Activated naive CD4-positive, alpha-beta T cell treated with Interleukin-2 at 50 U/mL for 16 hours (primary cell): Measurements from ENCODE around the gene ANTXR1.

Source experiments
- DNase-seq: peaks from one replicate; pipeline ENCODE4 v3.0.0-alpha.2; 2020

ANTXR1 gene

DNA sequence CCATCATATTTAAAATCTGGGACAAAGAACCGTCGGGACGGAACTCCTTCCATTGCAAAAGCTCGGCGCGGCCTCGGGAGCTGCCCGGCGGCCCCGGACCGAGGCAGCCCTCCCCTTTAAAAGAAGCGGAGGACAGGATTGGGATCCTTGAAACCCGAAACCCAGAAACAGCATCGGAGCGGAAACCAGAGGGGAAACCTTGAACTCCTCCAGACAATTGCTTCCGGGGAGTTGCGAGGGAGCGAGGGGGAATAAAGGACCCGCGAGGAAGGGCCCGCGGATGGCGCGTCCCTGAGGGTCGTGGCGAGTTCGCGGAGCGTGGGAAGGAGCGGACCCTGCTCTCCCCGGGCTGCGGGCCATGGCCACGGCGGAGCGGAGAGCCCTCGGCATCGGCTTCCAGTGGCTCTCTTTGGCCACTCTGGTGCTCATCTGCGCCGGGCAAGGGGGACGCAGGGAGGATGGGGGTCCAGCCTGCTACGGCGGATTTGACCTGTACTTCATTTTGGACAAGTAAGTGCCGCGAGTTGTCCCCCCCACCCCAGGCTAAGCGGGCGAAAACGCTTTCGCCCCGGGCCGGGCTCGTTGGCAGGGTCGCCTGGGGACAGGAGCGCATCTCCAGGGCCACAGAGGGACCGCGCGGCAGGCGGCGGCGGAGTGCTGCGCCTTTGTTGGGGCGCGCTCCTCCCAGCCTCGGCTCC is at the start of gene ANTXR1:
ANTXR1 (plus strand) TSS at position 38 of the 698 bp plus-strand sequence; CDS start at position 359, 321 bp downstream.
- DNase-seq: peak; percentile 9

DNA sequence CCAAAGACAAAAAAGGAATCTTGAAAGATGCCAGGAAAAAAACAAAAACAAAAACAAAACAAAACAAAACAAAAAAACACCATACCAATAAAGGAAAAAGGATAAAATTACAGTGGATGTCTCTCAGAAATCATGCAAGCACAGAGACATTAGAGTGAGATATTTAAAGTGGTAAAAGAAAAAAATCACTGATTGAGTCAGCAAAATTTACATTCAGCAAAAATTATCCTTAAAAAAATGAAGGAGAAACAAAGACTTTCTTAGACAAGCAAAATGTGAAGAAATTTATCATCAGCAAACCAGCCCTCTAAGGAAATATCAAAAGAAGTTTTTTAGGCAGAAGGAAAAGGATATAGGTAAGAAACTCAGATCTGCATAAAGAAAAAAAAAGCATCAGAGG is 48.7 kb upstream of the ANTXR1 start:
- no peak for DNase-seq

DNA sequence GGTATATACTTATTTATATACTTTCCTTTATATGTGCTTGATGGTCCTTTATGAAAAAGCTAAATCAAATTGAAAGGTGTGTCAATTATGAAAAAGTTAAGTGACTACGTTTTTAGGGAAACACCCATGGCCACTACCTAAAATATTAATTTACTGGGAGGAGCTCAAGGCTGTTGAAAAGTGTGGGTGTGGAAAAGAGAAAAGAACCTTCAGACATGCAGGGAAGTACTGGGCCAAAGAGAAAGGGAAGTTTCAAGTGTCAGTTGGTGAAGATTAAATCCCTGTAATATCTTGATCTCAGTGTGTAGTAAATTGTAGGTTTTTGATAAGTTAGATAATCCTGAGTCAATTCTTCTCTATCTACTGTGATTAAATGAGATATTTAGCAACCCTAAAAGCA is 44.8 kb upstream of the ANTXR1 start:
- no peak for DNase-seq

DNA sequence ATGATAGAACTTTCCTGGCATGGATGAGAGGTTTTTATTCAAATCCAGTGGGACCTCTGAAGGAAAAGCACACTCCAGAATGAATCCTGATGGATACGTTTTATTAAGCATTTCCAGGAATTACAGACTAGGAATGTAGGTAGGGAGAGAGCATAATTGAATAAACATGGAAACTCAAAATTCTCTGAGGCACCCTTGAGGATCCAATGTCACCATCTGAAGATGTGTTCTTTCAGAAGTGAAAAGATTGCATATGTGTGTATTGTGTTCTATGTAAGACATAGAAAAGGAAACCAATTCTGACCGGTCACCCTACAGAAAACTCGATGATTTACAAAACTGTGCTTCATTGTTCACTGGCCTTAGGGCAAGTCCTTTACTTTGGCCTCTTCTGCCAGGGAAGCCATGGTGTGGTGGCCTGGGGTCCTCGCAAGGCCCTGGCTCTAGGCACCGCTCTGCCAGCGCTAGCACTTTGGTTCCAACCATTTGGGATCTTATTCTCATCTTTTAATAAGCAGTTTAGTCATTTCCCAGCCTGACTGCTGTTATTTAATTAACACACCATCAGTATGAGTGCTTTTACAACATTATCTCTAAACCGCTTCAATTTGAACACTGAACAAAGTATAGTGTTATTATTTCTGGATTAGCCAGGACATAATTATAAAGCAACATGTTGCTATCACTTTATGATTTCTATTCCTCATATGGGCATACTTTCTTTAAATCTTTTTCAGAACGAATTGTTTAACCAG is 43.1 kb upstream of the ANTXR1 start:
- no peak for DNase-seq

DNA sequence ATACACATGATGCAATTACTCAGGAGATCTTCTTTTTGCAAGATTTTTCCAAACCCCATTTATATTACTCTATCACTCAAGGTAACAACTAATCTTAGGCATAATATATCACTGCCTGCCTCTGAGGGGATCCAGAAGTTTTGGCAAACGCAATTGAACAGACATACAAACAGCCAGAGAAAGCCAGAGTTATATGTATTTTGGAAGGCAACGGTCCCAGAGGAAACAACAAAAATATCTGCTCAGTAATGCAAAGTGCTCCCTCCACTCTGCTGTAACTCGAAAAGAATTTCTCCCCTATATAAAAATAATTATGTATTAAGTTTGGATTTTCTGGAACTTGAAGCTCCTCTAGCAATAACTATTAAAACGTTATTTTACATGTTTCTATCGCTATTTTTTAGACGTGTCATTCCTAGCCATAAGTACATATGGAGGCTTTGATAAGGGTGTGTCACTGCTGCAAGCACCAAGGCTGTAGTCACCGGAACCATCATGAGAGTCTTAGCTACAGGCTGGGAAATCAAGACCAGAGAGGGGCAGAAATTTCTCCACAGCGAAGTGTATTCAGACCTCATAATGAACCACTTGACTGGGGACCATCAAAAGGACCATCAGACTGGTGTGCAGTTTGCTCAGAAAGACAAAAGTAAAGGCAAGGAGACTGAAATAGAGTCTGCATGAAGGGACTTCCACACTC is 42.3 kb upstream of the ANTXR1 start:
- DNase-seq: no peak

DNA sequence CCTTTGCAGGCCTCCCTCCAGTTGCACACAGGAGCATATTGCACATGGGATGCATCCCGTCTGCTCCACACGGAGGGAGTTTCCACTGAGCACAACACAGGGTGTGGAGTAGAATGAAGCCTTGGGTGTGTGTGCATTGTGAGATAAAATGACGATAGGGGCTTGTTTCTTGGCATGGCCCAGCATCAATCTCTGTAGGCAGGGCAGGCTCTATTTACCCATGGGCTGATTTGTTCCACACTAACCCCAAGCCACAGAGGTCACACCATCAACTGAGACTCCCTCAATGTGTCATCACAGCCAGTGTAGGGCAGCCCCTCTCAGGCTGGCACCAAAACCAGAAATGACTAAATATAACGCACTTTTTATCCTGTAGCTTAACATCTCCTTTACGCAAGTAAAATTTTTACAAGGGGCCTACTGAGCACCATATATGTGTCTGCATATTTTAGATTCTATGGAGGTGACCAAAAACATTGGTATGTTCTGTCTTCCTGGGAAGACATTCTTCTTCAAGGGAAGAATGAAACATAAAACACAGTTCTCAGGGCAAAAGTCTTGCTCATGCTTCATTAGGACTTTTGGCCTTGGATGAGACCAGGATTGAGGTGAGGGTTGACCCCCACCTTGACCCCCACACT is 41.3 kb upstream of the ANTXR1 start:
- no peak for DNase-seq

DNA sequence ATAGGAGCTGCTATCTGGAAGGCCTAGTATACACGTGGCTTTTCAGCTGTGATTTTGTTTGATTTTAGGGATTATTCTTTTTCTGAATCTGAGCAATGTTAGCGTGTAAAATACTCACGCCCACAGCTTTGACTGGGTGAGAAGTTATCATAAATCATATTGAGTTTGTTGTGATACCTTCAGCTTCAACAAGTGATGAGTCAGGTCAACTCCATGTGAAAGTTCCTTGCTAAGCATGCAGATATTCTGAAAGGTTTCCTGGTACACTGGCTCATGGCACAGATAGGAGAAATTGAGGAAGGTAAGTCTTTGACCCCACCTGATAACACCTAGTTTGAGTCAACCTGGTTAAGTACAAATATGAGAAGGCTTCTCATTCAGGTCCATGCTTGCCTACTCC is 38.7 kb upstream of the ANTXR1 start, which contains the start of gene GKN1:
GKN1 (plus strand) TSS at position 386 of the 400 bp plus-strand sequence. CDS start 42 bp downstream, outside the sequence.
- no peak for DNase-seq

DNA sequence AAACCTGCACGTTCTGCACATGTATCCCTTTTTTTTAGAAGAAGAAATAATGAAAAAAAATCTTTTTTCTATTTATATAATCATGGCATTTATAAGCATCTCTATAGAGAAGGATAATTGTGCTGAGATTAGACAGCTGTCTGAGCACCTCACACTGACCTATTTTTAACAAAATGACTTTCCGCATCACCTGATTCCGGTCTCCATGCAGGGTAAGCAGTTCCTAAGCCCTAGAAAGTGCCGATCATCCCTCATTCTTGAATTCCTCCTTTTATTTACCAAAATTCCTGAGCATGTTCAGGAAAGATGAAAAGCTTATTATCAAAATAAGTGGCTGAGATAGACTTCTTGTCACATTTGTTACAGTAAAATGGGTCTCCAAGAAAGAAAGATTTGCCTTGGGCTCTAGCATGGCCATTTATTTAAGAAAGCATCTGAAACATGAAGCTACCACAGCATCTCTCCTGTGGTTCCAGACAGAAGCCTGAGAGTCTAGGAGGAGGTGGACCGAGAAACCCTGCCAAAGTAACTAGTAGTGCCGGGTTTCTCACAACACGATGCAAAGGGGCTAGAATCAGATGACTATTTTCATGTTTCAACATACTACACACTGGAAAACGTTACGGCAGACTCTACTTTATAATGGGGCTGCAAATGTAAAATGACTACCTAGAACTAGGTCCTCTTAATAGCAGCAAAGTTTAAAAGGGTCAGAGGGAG is 37.9 kb upstream of the ANTXR1 start:
- DNase-seq: no peak

DNA sequence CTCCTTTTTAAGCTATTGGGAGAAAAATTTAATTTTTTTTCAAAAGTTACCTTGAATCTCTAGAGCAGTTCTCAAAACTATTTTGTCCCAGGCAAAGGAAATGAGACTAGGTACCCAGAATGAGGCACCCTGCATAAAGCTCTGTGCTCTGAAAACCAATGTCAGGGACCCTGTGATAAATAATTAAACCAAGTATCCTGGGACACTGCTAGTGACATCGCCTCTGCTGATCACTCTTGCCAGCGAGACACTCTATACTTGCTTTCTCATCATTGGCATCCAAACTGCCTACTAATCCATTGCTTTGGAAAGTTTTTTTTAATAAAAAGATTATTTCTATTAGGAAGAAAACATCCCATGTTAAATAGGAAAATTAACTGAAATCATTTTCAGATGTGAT is 37.1 kb upstream of the ANTXR1 start:
- DNase-seq: no peak

DNA sequence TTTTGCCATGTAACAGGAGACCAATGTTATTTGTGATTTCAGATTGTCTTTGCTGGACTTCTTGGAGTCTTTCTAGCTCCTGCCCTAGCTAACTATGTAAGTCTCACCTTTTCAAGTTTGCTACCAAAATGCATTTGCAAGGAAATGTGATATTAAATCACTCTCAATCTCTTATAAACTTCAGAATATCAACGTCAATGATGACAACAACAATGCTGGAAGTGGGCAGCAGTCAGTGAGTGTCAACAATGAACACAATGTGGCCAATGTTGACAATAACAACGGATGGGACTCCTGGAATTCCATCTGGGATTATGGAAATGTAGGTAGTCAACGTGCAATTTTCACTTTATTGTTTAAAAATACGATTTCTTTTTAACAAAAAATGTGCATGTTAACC is 35.5 kb upstream of the ANTXR1 start:
- DNase-seq: no peak

DNA sequence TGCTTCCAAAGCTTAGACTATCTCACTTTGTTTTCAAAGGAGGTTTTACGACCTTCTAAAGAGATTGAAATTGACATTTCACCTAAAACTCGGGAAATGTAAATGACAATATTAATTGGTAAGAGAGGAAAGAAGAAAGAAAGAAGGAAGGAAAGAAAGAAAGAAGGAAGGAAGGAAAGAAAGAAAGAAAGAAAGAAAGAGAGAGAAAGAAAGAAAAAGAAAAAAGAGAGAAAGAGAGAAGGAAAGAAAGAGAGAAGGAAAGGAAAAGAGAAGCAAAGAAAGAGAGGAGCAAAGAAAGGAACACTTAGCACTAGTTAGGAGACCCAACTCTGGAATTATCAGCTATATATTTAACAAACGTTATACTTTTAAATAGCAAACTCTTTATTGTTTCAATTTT is 34.9 kb upstream of the ANTXR1 start:
- DNase-seq: no peak

DNA sequence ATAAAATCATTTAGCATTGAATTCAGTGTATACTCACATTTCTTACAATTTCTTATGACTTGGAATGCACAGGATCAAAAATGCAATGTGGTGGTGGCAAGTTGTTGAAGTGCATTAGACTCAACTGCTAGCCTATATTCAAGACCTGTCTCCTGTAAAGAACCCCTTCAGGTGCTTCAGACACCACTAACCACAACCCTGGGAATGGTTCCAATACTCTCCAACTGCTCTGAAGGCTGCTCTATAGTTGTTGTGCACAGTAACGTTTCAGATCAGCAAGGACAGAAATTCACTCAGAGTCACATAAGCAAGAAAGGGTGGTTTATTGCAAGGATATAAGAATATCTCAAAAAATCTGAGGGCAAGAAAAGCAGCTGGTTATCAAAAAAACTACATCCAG is 32.0 kb upstream of the ANTXR1 start:
- no peak for DNase-seq

DNA sequence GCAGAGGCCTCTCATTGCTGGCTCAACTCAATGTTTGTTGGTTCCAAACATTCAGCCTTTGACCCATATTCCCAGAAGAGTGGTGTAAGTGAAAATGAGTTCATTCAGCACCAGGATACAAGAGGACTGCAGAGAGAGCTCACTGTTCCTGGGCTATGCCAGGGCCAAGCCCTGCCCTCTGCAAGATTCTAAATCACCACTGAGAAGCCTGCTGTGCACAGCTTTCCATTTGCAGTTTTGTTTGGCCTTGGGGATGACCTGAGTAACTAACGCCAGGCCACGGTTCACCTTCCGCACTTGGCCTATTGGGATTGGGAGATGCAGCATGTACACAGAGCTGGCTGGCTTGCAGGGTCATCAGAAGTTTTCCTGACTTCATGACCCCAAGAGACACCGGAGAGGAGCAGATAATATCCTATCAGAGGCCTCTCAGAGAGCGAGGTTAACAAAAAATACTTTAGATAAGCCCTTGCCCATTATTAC is 25.9 kb upstream of the ANTXR1 start:
- DNase-seq: no peak

DNA sequence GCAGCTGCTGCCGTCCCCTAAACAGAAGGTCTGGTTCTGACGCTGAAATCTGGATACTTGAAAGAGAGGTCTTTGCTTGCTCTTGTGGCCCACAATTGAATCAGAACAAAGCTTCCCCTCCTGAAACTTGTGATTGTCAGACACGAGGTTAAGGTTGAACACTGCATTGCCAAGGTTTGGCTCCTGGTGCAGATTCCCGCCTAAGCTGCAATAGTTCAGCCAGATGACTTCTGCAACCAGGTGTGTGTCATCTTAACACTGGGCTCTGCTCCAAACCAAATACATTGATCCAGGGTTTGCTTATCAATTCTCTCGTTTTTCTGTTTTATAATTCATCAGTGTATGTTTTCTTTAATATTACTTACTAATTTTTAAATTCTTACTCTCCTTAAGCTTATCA is 23.9 kb upstream of the ANTXR1 start:
- no peak for DNase-seq

DNA sequence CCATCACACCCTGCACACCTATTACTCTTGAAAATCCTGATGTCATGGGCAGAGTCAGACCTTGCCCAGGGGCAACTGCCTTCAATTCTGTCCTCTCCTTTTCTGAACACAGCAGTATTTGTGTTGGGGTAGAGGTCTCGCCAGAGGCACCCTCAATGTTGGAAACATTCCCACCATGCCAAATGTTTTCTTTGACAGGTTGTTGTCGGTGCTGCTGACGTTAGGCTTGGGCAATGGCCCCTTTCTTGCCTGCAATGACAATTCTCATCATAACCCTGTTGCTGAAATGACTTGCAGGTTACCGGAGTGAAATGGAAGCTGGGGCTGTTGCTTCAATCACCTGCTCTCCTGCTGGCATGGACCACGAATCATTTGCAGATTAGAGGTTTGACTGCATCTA is 20.6 kb upstream of the ANTXR1 start:
- no peak for DNase-seq

DNA sequence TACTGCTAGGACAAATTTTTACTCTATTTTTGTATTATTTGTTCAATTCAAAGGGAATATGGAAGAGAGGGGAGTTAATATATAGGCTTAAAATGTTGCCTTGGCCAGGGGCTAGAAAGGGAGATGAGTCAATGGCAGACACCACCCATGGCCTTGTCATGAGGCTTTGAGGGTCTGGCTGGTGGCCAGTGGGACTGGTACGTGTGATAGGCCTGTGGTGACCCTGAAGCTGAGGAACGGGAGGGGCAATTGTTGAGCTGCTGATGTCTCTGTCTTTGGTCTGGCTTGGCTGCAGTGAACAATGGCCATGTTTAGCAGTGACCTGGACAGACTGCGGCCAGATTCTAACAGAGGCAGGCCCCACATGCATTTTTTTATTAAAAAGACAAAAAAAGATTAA is 20.0 kb upstream of the ANTXR1 start:
- DNase-seq: no peak

DNA sequence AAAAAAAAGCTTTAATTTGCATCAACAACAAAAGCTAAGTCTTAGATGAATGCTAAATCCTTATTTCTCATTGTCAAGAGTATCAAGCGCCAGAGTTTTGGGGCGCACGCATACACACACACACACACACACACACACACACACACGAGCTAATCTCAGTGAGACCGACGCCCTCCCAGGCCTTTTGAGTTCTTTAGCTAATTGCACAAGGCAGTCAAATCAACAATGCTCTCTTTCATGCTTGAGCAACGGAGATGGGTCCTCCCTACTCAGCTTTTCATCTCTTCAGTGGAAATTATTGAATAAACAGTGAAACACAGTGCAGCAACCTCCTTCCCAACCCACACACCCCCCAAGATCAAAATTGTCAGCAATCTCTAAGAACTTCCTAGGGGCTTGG is 19.3 kb upstream of the ANTXR1 start:
- no peak for DNase-seq

DNA sequence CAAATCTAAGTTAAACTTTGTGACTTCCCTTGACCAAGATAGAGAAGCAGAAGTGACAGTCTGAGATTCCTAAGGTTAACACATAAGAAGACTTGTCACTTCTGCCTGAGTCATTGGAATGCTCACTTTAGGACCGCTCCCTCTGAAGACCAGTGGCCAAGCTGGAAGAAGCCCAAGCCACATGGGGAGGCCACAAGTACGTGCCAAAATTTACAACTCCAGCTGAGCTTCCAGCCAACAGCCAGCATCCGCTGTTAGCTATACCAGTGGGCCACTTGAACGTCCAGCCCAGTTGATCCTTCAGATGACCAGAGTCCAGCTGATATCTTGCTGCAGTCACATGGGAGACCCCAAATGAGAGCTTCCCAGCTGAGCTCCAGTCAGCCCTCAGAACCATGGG is 18.1 kb upstream of the ANTXR1 start:
- no peak for DNase-seq

DNA sequence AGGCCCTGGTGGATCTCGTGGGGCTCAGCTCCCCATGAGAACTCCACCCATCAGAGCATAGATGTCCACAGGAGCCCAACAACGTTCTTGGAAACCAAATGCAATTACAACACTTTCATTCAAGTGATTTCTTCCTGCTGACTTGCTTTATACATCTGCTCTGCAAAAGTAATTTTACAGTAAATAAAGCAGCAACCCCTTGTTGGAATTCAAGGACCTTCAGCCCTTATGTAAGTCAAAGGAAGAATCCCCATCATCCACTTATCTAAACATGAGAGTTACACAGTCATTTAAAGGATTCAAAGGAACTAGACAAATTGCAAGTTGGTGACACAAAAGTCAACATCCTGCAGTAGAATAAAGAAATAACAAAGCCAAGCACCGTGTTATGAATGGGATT is 17.1 kb upstream of the ANTXR1 start:
- no peak for DNase-seq

DNA sequence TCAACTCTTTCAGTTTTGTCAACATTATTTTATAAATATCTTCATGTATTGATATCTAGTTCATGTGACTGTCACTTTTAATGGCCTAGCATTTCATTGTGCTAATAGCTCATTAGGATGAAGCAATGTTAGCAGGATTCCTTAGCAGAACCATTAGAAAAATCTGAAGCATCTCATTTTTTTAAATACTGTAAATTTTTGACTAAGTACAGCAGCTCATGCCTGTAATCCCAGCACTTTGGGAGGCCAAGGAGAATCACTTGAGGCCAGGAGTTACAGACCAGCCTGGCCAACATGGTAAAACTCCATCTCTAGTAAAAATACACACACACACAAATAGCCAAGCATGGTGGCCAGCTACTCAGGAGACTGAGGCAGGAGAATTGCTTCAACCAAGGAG is 15.6 kb upstream of the ANTXR1 start:
- no peak for DNase-seq

DNA sequence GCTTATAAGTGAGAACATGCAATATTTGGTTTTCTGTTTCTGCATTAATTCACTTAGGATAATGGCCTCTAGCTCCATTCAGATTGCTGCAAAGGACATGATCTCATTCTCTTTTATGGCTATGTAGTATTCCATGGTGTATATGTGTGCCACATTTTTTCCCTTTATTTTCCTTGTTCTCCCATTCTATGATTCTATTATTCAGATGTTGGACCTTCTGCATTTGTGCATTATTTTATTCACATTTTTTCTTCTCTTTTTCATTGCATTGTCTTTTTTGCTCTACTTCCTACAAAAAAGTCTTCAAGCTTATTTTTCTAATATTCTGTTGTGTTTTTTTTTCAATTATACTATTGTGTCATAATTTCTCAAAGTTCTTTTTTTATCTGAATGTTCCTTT is 11.1 kb upstream of the ANTXR1 start:
- no peak for DNase-seq

DNA sequence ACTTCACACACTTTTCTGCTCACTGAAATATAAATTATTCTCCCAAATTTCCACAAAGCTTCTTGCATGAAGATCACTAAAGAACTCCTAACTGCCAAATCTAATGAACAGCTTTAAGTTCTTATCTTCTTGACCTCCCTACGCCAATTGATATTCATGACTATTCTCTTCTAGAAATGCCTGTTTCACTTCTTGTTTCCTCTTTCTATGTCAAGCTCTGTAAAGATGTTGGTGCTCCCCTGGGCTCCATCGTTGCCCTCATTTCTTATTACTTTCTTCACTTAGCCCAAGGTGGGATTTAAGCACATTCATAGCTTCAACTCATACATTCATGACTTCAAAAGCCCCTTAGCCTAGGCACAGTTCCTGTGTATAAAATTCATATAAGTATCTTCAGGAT is 9.2 kb upstream of the ANTXR1 start:
- DNase-seq: no peak

DNA sequence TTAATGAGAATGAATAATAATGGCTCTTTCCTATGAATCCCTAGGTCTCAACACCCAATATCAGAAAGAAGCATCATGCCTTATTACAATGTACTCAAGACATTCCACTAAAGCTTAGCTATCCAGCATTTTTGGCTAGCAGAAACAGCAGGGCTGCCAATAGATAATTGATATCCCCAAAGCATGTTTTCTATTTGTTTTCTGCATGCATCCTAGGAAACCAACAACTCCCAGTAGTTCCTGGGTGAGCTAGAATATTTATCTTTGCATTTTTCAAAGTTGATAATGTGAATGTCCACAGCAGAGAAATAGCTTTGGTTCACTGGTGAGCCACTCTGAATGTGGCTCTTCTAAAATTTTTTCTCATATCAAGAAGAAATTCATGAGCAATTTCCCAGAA is 5.8 kb upstream of the ANTXR1 start:
- no peak for DNase-seq
